ENCODE results near the gene IPP. TPM values are rescaled to one million over a fixed set of nuclear protein-coding genes. Genes with fewer than 3 reads are reported as not detected.

IPP gene
- total RNA-seq, 1 experiment from 2014 or later = 6.3 TPM

Other genes starting within 250 kb of the IPP start
- 997 and 1,092 TPM in 2 replicates for gene PRDX1, start 228.8 kb downstream of the IPP start, total RNA-seq (2014; rRNA removed; shearing (Covaris generic))
- gene AKR1A1, start 199.8 kb downstream of the IPP start, total RNA-seq (2014; rRNA removed; shearing (Covaris generic)) = 99.5 and 106 TPM in 2 replicates
- gene NASP, start 166.6 kb downstream of the IPP start, total RNA-seq (2014; rRNA removed; shearing (Covaris generic)) = 129 and 138 TPM in 2 replicates
- 0.56 and 0.94 TPM in 2 replicates for gene CCDC17, start 126.6 kb downstream of the IPP start, total RNA-seq (2014; rRNA removed; shearing (Covaris generic))
- 92.7 and 99.6 TPM in 2 replicates for gene GPBP1L1, start 64.1 kb downstream of the IPP start, total RNA-seq (2014; rRNA removed; shearing (Covaris generic))
- 47.5 and 66.8 TPM in 2 replicates for gene TMEM69, start 62.5 kb downstream of the IPP start, total RNA-seq (2014; rRNA removed; shearing (Covaris generic))
- 19.3 and 21.3 TPM in 2 replicates for gene MAST2, start 53.0 kb upstream of the IPP start, total RNA-seq (2014; rRNA removed; shearing (Covaris generic))

Measured in HT1080 (cell line).